ENCODE data around the gene YY1AP1.
"Not testable (repeated sequence)": the region's sequence is repeated elsewhere in the genome, so short reads cannot be mapped to it uniquely, and the experiment has no call there.

DNA sequence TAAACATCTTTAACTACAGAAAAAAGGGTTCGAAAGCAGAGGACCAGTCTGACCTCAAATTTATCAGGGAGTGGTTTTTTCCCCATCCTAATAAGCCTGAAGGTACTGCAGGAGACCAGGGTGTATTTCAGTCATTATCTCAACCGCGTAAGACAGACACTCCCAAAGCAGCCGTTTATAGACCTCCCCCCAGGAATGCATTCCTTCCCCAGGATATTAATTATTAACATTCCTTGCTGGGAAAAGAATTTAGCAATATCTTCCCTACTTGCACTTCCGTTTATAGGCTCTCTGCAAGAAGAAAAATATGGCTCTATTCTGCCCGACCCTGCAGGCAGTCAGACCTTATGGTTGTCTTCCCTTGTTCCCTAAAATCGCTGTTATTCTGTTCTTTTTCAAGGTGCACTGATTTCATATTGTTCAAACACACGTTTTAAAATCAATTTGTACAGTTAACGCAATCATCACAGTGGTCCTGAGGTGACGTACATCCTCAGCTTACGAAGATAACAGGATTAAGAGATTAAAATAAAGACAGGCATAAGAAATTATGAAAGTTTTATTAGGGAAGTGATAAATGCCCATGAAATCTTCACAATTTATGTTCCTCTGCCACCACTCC lies 45.9 kb downstream of the YY1AP1 start:
- TF ChIP-seq, protein P1, sequence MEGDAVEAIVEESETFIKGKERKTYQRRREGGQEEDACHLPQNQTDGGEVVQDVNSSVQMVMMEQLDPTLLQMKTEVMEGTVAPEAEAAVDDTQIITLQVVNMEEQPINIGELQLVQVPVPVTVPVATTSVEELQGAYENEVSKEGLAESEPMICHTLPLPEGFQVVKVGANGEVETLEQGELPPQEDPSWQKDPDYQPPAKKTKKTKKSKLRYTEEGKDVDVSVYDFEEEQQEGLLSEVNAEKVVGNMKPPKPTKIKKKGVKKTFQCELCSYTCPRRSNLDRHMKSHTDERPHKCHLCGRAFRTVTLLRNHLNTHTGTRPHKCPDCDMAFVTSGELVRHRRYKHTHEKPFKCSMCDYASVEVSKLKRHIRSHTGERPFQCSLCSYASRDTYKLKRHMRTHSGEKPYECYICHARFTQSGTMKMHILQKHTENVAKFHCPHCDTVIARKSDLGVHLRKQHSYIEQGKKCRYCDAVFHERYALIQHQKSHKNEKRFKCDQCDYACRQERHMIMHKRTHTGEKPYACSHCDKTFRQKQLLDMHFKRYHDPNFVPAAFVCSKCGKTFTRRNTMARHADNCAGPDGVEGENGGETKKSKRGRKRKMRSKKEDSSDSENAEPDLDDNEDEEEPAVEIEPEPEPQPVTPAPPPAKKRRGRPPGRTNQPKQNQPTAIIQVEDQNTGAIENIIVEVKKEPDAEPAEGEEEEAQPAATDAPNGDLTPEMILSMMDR (conservative IDR thresholded peaks at IDR 0.05) = not testable (repeated sequence)
- TF ChIP-seq EZH2 (IDR thresholded peaks at IDR 0.05; ENCODE audit: low read depth) = not testable (repeated sequence)

All from PC-9 (cell line).